GM12864 (cell line): ENCODE data around the gene CARHSP1.

Source experiments
- DNase-seq: peaks from one replicate; pipeline ENCODE4 v3.0.0-alpha.2; 2011; ENCODE audit warnings: low read depth
- H3K4me3 ChIP-seq: 2 replicates; pipeline ENCODE4 v1.5.1; 2011; ENCODE audit warnings: mild to moderate bottlenecking, low read depth, low read length, control low read depth
- TF ChIP-seq, protein P1 (sequence below): IDR thresholded peaks from 2 replicates; pipeline ENCODE4 v1.5.1; 2011; ENCODE audit warnings: low read depth, mild to moderate bottlenecking, moderate library complexity, low read length, control low read depth, inconsistent platforms; ENCODE audit errors: missing control alignments

The CARHSP1 gene

DNA sequence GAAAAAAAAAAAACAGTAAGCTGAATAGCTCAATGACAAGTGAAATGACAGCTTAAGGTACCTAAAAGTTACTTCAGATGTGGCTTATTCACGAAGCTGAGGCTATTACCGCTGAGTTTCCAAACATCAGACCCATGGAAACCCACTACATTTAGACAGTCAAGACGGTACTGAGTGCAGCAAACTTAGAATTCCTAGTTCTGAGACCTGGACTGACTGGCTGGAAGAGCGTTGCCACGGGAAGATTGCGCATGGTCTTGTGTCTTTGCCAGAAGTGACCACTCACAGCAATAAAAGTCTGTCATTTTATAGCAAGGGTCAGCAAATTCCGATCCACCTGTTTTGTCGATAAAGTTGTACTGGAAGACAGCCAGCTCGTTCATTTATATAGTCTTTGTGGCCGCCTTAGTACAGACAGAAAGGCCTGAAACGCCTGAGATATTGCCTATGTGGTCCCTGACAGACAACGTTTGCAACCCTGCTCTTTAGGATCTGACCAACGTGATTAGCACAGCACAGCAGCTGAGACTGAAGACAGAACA lies 32.6 kb upstream of the CARHSP1 start:
- TF ChIP-seq, protein P1, sequence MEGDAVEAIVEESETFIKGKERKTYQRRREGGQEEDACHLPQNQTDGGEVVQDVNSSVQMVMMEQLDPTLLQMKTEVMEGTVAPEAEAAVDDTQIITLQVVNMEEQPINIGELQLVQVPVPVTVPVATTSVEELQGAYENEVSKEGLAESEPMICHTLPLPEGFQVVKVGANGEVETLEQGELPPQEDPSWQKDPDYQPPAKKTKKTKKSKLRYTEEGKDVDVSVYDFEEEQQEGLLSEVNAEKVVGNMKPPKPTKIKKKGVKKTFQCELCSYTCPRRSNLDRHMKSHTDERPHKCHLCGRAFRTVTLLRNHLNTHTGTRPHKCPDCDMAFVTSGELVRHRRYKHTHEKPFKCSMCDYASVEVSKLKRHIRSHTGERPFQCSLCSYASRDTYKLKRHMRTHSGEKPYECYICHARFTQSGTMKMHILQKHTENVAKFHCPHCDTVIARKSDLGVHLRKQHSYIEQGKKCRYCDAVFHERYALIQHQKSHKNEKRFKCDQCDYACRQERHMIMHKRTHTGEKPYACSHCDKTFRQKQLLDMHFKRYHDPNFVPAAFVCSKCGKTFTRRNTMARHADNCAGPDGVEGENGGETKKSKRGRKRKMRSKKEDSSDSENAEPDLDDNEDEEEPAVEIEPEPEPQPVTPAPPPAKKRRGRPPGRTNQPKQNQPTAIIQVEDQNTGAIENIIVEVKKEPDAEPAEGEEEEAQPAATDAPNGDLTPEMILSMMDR, result no peak
- no peak overlapping the region for H3K4me3 ChIP-seq
- DNase-seq, result no peak

DNA sequence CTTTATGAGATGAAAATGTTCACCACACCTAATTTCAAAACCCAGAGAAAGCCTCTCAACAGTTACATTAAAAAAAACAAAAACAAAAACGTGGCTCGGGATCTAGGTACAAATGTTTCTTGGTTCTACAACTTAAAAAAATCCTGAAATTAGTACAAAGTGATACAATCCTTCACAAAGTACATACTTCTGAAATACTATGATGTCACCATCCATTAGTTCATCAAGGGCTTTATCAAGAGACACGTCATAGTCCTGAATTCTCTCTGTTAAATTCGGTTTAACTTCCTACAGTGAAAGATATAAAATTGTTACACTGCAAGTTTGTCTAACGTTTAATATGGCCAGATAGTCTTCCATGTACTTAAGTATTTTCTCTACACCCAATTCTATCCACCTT lies 31.5 kb upstream of the CARHSP1 start:
- TF ChIP-seq, protein P1, result no peak
- DNase-seq, result no peak

DNA sequence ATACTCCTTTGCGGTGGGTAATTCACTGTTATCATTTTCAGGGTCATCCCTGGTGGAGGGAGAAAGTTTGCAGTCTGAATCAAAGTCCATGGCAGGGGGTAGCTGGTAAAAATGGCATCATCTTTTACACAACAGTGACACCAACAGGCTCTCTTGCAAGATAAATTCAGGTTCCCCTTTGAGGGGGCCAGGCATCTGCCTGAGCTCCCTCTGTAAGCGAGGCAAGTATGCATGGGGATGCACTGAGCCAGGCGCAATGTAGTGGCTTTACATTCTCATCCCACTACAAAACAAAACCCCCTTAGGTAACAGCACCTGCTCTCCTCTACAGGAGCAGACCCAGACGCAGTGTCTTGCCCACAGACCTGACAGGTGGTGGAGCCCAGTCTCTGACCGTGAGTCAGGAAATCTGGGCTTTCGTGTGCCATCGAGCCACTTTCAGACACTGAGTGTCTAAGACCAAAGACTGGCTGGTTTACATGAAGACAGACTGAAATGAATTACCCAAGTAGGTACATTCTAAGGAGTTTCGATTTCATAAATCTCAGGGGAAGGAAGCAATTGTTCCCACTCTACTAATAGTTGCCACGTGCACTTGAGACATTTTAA lies 31.0 kb upstream of the CARHSP1 start:
- H3K4me3 ChIP-seq, result no peak overlapping the region
- TF ChIP-seq, protein P1, result no peak
- no peak for DNase-seq

More for the DNA sequence above, 31.5 kb upstream of the CARHSP1 start:
- no peak overlapping the region for H3K4me3 ChIP-seq

DNA sequence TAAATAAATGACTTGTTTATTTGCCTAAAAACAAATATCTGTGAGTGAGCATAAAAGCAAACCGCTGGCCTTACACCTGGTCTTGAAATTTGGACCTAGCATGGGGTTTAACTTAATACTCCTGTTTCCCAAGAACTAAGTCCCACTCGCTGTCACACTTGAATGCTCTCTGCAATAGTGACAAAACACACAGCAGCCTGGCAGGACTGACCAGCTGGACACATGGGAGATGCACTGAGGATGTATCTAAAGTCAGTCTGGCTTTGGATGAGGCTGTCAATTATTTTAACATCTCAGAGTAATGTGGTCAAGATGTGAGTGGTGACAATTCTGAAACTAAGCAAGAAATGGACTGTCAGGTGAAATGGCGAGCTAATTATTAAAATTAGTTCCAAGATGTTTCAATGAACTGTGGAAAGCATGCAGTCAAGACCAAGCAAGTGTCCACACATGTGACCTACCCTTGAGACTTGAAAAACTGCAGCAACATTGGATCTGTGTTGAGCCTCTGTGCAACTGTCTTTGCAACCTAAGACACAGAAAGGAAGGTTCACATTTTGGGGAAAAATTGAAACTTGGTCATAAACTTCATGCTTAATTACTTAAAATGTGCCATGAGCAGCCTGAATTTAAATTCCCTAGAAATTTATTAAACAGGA lies 30.0 kb upstream of the CARHSP1 start:
- DNase-seq, result no peak
- H3K4me3 ChIP-seq, result no peak overlapping the region
- TF ChIP-seq, protein P1, result no peak

DNA sequence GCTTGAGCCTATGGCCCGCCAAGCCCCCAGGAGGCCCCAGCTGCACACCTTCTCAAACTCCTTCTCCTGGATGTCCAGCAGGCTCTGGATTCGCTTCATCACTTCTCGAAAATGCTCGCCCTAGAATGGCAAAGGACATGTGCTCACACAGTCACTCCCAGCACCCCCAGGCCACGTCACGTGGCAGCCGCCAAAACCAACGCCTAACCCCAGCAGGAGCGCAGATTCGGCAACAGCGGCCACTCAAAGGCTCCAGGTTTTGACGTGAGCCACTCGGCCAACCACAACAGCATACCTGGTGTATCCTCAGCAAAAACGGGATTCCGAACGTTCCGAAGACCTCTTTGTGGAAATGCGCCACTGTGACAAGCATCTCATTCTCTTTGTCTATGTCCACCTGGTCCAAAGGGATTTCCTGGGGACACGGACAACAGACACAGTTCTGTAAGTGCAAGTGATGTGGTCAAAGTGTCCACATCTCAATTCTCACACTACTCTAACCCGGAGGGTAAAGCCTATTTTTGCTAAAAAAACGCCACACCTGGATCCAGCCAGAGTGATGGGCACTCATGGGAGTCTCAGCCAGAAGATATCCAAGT lies 26.0 kb upstream of the CARHSP1 start:
- TF ChIP-seq, protein P1, result no peak
- no peak overlapping the region for H3K4me3 ChIP-seq
- DNase-seq, result no peak

DNA sequence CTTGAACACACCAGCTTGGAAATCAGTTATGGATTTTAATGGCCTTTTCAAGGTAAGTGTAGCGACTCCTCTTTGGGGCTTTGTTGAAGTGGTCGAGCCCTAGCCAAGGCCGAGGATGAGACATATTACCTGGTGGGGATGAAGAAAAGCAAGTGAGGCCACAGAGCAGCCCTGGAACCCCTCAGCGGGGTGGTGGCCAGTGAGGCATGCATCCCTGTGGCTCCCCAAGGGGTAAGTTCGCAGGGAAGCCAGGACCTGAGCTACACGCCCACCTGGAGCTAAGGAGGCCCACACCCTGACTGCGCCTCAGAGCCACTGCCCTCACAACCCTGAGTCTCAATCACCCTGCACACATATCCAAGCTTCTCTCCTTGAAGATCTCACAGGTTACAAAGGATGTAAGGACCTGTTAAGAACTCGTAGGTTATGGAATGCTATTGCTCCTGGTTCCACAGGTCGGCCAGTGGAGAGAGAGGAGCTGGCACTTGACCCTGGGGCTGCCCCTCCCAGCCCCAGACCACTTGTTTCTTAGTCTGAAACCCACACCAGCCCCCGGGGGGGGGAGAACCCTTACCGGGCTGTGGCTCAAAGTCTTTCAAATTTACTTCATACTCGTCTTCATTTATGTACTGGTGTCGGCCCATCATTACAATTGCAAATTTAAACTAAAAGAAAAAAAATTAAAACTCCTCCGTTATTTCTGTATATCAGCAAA lies 25.3 kb upstream of the CARHSP1 start:
- no peak for DNase-seq
- H3K4me3 ChIP-seq, result no peak overlapping the region
- TF ChIP-seq, protein P1, result no peak
